Measurements from ENCODE around the gene UBE2Q2.

The UBE2Q2 gene

DNA sequence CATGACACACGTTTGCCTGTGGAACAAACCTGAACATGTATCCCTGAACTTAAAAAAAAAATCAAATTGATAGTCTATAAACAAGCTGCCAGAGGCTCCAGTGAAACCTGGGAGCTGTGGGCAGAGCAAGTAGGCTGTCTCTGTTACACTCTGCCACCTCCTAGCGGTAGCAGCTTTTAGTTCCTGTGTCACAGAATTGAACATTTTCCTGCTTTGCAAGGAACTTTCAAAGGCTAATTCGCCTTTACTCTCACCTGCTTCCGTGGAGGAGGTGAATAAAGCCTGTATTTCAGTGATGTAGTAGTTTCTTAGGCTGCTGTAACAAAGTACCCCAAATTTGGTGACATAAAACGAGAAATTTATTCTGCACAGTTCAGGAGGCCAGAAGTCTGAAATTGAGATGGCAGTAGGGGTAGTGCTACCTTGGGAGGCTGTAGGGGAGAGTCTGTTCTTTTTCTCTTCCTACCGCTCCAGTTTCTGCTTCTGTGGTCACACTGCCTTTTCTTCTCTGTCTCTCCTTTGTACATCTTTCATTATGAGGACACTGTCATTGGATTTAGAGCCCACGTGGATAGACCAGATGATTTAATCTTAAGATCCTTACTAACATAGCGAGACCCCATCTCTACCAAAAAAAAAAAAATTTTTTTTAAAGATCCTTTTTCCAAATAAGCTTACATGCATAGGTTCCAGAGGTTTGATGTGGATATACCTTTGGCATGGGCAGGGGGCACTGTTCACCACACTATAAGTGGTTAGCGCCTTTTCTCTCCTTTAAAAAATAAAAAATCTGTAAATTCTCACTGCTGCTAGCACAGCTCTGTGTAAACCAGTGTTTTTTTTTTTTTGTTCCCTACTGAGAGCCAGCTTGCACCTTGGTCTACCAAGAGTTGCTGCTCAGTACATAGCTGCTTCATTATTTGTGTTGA is 85.7 kb downstream of the UBE2Q2 start:
- DNase-seq, result no peak

DNA sequence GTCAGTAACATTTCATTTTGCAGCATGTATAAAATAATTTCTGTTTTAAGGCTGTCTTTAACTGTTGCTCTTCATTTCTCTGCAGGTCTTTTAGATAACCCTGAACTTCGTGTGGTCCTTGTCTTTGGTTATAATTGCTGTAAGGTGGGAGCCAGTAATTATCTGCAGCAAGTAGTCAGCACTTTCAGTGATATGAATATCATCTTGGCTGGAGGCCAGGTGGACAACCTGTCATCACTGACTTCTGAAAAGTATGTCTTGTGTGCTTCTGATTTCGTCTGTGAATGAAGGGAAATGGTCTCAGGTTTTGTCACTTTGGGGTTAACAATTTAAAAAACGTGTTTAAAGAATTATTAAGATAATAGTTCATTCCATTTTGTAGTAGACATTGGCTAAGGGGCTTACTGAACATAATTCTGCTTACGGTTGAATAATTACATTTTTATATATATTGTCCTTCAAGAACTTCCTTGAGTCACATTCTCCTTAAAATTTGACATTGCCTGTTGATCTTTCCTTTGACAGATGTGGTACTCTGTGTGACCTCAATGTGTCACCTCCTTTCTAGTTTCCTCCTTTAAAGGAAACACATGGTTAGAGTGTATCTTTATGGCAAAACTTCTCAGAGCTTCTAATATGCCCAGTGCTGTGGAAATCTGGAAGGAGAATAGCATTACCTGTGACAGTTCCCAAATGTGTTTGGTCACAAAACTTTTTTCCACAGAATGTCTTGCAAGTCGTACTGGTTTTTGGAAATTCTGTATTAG is 86.7 kb downstream of the UBE2Q2 start:
- DNase-seq, result no peak

DNA sequence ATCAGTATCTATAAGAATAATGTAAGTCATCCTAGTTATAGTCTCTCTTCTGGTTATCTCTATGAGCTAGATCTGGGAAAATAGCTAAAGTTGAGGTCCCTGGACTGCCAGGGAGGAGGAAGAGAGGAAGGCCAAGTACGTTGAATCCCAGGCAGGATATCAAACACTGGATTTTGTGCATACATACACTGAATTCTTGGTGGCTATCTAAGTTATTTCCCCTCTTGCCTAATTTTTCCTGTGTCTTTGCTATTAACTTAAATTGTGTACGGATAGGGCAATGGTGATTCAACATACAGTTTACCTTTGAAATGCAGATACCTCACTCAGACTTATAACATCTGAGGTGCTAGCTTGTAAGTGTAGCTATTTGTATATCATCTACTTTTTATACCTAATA is 87.6 kb downstream of the UBE2Q2 start:
- DNase-seq, result no peak

DNA sequence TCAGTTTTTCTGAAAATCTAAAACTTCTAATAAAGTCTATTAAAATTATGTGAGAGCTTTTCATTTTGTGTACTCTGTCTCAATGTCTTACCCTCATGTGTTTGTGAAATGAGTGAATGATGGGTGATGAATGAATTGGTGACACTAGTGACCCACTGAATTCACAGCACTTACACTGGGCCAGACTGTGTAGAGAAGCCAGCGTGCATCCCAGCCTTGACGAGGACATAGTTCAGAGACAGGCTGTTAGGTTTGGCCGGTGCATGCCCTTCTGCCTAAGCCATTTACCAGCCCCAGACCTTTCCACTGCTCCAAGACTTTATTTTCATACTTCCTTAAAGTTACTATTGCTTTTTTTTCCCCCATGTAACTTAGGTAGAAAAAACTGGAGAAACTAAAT is 99.2 kb downstream of the UBE2Q2 start:
- no peak for DNase-seq

DNA sequence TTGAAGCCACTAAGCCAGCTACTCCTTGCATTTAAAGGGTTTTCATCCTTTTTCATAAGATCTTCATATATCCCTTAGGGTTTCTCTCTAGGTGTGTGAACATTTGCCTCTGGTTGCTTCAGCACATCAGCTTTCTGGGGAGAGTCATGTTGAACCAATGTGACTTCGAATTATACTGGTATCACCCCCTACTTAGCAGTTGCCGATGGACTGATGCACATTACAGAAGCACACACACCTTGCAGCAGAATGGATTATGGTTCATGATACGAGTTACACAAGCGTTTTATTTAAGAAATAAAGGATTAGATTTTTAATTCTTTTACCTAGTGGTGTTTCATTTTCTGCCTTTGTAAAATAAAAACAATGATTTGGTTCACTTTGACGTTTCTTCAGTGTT is 100.0 kb downstream of the UBE2Q2 start:
- DNase-seq, result no peak

DNA sequence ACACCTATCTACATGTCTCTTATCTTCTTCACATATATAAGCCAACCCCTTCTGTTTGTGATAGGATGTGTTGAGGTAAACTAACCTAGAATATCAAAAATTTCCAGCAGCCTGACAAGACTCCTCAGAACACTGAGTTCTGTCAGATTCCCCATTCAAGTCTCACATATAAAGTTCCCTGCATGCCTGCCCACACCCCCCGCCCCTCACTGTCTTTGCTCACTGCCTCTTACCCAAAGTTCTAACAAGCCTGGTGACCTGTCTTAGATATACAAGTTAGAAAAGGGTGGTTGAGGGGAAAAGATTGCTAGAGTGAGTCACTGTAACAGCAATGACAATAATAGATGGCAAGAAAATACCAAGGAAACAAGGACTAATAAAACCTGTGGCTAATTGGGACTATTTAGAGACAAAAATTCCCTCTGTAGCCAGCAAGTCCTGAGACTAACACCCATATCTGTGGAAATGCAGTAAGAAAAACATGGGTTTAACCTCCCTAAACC is 100.5 kb downstream of the UBE2Q2 start:
- DNase-seq, result no peak

DNA sequence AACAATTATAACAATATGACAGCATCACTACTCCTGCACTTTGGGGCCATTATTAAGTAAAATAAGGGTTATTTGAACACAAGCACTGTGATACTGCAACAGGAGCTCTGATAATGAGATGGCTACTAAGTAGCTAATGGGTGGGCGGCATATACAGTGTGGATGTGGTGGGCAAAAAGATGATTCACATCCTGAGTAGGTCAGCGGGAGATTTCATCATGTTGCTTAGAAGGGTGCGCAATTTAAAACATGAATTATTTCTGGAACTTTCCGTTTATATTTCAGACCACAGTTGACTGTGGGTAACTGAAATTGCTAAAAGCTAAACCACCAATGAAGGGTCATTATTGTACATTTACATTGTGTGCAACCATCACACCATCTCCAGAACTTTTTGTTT is 102.7 kb downstream of the UBE2Q2 start:
- no peak for DNase-seq

DNA sequence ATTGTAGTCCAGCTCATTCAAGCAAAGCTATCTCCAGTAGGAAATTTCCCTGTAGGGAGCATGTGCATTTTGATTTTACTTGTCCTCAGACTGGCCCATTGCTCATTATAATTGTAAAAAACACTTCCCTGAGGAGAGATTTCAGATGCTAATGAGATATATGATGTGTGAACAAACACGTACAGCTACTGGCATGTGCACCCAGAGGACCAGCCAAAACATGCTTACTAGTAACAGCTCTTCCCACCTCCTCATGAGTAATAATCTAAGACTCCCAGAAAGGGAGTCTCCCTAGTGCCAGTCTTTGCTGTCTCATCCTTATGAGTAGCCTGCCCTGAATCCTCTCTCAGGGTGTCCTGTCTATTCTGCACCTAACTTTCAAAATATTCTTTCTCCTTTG is 103.8 kb downstream of the UBE2Q2 start:
- no peak for DNase-seq

DNA sequence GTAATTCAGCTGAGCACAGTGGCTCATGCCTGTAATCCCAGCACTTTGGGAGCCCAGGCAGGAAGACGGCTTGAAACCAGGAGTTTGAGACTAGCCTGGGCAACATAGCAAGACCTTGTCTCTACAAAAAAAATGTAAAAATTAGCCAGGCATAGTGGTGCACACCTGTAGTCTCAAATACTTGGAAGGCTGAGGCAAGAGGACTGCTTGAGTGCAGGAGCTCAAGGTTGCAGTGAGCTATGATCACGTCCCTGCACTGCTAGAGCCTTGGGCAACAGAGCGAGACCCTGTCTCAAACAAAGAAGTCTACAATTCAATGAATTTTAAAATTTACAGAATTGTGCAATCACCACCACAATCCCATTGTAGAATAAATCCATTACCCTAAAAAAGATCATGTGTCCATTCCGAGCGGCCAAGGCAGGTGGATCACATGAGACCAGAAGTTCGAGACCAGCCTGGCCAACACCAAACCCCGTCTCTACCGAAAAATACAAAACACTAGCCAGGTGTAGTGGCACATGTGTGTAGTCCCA is 105.6 kb downstream of the UBE2Q2 start:
- no peak for DNase-seq

Data from DMS 273 treated with DMSO at 0.1 percent for 48 hours (cell line).